ENCODE measurements around the gene GRM8. TPM values are rescaled to one million over a fixed set of nuclear protein-coding genes. Genes with fewer than 3 reads are reported as not detected.

Gene GRM8
- total and polyA plus RNA-seq, 4 donors = 0.28 to 4.9 (median 2.8) TPM

DNA sequence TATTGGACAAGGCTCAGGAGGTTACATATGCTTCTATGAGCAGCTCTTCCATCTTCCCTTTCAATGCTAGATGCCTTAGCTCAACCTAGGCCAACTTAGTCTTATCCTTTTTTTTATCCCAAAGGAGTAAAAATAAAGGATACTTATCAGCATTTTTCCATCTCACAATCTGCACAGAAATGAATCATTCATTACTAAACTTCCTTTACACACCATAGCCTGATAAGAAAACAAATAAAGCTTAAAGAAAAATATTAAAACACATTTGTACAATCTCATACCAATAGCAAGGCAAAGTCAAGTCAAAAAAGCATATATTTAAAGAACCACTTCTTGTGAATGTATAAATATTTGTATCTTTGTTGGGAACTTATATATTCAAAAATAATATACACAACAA, 407.4 kb downstream of the GRM8 start (continued):
- TF ChIP-seq, protein P1, sequence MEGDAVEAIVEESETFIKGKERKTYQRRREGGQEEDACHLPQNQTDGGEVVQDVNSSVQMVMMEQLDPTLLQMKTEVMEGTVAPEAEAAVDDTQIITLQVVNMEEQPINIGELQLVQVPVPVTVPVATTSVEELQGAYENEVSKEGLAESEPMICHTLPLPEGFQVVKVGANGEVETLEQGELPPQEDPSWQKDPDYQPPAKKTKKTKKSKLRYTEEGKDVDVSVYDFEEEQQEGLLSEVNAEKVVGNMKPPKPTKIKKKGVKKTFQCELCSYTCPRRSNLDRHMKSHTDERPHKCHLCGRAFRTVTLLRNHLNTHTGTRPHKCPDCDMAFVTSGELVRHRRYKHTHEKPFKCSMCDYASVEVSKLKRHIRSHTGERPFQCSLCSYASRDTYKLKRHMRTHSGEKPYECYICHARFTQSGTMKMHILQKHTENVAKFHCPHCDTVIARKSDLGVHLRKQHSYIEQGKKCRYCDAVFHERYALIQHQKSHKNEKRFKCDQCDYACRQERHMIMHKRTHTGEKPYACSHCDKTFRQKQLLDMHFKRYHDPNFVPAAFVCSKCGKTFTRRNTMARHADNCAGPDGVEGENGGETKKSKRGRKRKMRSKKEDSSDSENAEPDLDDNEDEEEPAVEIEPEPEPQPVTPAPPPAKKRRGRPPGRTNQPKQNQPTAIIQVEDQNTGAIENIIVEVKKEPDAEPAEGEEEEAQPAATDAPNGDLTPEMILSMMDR (IDR thresholded peaks at IDR 0.05; ENCODE audit: low read depth, low read length, missing input control) = no peak

DNA sequence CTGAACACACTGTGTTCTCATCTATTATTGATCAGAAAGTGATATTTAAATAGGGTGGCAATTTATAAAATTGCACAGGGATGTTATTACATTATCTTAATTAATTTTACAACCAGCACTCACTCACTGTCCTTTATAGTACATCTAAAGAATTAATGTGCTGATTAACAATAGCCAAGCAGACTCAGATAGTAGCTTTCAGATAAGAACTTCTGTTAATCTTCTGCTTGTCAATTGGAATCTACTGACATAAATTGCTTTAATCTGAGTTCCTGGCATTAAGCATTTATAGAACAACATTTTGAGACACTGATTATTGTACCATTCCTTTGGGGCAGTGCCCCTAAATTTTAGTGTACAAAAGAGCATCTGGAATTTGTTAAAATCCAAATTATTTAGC, 408.9 kb downstream of the GRM8 start:
- H3K36me3 ChIP-seq (ENCODE audit: control insufficient read depth in 4 of 4, insufficient read depth in 3 of 4, low read depth in 1 of 4, low read length in 3 of 4) = no peaks in the 10 kb centered on the region
- no peaks in the 10 kb centered on the region for H3K27me3 ChIP-seq (ENCODE audit: control insufficient read depth in 4 of 4, insufficient read depth in 4 of 4, low read length in 3 of 4)
- H3K4me1 ChIP-seq (ENCODE audit: control insufficient read depth in 4 of 4, insufficient read depth in 4 of 4, low read length in 3 of 4) = no peaks in the 10 kb centered on the region
- TF ChIP-seq, protein P2, sequence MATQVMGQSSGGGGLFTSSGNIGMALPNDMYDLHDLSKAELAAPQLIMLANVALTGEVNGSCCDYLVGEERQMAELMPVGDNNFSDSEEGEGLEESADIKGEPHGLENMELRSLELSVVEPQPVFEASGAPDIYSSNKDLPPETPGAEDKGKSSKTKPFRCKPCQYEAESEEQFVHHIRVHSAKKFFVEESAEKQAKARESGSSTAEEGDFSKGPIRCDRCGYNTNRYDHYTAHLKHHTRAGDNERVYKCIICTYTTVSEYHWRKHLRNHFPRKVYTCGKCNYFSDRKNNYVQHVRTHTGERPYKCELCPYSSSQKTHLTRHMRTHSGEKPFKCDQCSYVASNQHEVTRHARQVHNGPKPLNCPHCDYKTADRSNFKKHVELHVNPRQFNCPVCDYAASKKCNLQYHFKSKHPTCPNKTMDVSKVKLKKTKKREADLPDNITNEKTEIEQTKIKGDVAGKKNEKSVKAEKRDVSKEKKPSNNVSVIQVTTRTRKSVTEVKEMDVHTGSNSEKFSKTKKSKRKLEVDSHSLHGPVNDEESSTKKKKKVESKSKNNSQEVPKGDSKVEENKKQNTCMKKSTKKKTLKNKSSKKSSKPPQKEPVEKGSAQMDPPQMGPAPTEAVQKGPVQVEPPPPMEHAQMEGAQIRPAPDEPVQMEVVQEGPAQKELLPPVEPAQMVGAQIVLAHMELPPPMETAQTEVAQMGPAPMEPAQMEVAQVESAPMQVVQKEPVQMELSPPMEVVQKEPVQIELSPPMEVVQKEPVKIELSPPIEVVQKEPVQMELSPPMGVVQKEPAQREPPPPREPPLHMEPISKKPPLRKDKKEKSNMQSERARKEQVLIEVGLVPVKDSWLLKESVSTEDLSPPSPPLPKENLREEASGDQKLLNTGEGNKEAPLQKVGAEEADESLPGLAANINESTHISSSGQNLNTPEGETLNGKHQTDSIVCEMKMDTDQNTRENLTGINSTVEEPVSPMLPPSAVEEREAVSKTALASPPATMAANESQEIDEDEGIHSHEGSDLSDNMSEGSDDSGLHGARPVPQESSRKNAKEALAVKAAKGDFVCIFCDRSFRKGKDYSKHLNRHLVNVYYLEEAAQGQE (IDR thresholded peaks at IDR 0.05) = no peak
- TF ChIP-seq, protein P3, sequence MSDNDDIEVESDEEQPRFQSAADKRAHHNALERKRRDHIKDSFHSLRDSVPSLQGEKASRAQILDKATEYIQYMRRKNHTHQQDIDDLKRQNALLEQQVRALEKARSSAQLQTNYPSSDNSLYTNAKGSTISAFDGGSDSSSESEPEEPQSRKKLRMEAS (IDR thresholded peaks at IDR 0.05) = no peak
- TF ChIP-seq NR2F2 (IDR thresholded peaks at IDR 0.05) = no peak
- no peak for TF ChIP-seq FOXA1 (IDR thresholded peaks at IDR 0.05)
- TF ChIP-seq TAF1 (conservative IDR thresholded peaks at IDR 0.05) = no peak
- no peak for TF ChIP-seq EGR1 (IDR thresholded peaks at IDR 0.05; ENCODE audit: low read depth in 2 of 2)
- TF ChIP-seq, protein P4, sequence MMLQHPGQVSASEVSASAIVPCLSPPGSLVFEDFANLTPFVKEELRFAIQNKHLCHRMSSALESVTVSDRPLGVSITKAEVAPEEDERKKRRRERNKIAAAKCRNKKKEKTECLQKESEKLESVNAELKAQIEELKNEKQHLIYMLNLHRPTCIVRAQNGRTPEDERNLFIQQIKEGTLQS (IDR thresholded peaks at IDR 0.05) = no peak
- TF ChIP-seq FOXA2 (IDR thresholded peaks at IDR 0.05) = no peak
- no peak for TF ChIP-seq SP1 (IDR thresholded peaks at IDR 0.05)
- no peak for TF ChIP-seq RAD21 (IDR thresholded peaks at IDR 0.05)
- no peak for TF ChIP-seq YY1 (IDR thresholded peaks at IDR 0.05)
- H3K4me3 ChIP-seq (ENCODE audit: low read depth in 1 of 3, low read length in 3 of 3) = no peak overlapping the region
- H3K27ac ChIP-seq (ENCODE audit: low read depth in 1 of 2, low read length in 2 of 2) = no peak overlapping the region
- no peak for DNase-seq (ENCODE audit: low spot score)
- no peak overlapping the region for H3K9ac ChIP-seq (ENCODE audit: low read depth in 1 of 2, low read length in 2 of 2)
- no peaks in the 10 kb centered on the region for H3K9me3 ChIP-seq (ENCODE audit: control insufficient read depth in 4 of 4, low read length in 3 of 4)

DNA sequence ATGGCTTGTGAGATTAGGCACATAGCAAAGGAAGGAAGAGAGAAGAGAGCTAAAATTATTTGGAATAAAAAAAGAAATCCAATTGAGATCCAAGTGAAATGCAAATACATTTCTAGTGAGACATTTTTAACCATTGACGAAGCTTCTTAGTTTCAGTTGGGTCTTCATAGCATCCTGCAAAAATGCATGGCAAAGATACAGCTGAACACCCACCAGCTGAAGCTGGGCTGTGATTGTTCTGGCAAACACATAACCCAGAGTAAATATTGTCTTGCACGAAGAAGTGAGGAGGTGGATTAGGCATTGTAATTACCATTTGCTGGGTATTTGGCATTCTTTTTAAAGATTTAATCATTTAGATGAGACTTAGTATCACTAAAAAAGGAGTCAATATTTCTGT, 409.4 kb downstream of the GRM8 start:
- no peaks in the 10 kb centered on the region for H3K36me3 ChIP-seq (ENCODE audit: control insufficient read depth in 4 of 4, insufficient read depth in 3 of 4, low read depth in 1 of 4, low read length in 3 of 4)
- no peaks in the 10 kb centered on the region for H3K4me1 ChIP-seq (ENCODE audit: control insufficient read depth in 4 of 4, insufficient read depth in 4 of 4, low read length in 3 of 4)
- H3K9me3 ChIP-seq (ENCODE audit: control insufficient read depth in 4 of 4, low read length in 3 of 4) = no peaks in the 10 kb centered on the region
- TF ChIP-seq FOXA2 (IDR thresholded peaks at IDR 0.05) (no peak), GABPA (IDR thresholded peaks at IDR 0.05 in 1 of 2, conservative IDR thresholded peaks at IDR 0.05 in 1 of 2) (no peak), SP1 (IDR thresholded peaks at IDR 0.05) (no peak), TAF1 (conservative IDR thresholded peaks at IDR 0.05) (no peak), YY1 (IDR thresholded peaks at IDR 0.05) (no peak), RXRA (IDR thresholded peaks at IDR 0.05) (no peak)
- TF ChIP-seq, protein P3 (IDR thresholded peaks at IDR 0.05) = no peak
- DNase-seq (ENCODE audit: low spot score) = no peak
- no peak overlapping the region for H3K9ac ChIP-seq (ENCODE audit: low read depth in 1 of 2, low read length in 2 of 2)
- H3K4me3 ChIP-seq (ENCODE audit: low read depth in 1 of 3, low read length in 3 of 3) = no peak overlapping the region
- no peaks in the 10 kb centered on the region for H3K27me3 ChIP-seq (ENCODE audit: control insufficient read depth in 4 of 4, insufficient read depth in 4 of 4, low read length in 3 of 4)
- H3K27ac ChIP-seq (ENCODE audit: low read depth in 1 of 2, low read length in 2 of 2) = no peak overlapping the region
- 52% methylated on average over 2 of the region's 2 CpGs for WGBS
